Rectal smooth muscle tissue (tissue), 1 donor: ENCODE results near the gene SERGEF.

ENCODE experiments used
- H3K27ac ChIP-seq: one replicate; pipeline ENCODE4 v1.7.0; 2013; ENCODE audit warnings: low read depth, low read length, inconsistent platforms
- H3K27me3 ChIP-seq: one replicate; pipeline ENCODE4 v1.7.0; 2013; ENCODE audit warnings: low read length; ENCODE audit not compliant: control insufficient read depth, insufficient read depth
- H3K36me3 ChIP-seq: one replicate; pipeline ENCODE4 v1.7.0; 2013; ENCODE audit warnings: low read length; ENCODE audit not compliant: control insufficient read depth, insufficient read depth
- H3K4me1 ChIP-seq: one replicate; pipeline ENCODE4 v1.7.0; 2013; ENCODE audit warnings: low read length; ENCODE audit not compliant: control insufficient read depth, insufficient read depth
- H3K4me3 ChIP-seq: one replicate; pipeline ENCODE4 v1.7.0; 2013; ENCODE audit warnings: low read length
- H3K9ac ChIP-seq: one replicate; pipeline ENCODE4 v1.7.0; 2013; ENCODE audit warnings: low read length

Gene SERGEF

DNA sequence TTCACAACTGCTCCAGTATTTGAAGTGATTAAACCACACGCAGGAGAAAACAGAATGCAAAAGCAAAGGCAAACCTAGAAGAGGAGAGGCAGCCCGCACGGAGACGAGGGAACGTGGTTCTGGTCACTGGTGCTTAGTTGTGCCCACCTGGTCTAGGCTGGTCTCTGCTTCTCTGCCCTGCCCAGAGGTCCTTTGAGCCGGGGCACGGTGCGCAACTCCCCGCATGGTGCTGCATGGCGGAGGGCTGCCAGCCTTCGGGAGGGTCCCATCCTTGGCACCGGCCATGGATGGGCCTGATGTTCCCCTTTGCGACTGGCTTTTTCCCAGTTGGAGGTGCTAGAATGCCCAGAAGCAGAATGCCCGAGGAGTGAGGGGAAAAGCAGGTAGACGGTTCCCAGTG, 232.2 kb downstream of the SERGEF start:
- H3K4me1 ChIP-seq: no peaks in the 10 kb centered on the region
- H3K4me3 ChIP-seq: no peak overlapping the region
- no peak overlapping the region for H3K27ac ChIP-seq
- no peaks in the 10 kb centered on the region for H3K27me3 ChIP-seq
- H3K36me3 ChIP-seq: no peaks in the 10 kb centered on the region
- no peak overlapping the region for H3K9ac ChIP-seq

DNA sequence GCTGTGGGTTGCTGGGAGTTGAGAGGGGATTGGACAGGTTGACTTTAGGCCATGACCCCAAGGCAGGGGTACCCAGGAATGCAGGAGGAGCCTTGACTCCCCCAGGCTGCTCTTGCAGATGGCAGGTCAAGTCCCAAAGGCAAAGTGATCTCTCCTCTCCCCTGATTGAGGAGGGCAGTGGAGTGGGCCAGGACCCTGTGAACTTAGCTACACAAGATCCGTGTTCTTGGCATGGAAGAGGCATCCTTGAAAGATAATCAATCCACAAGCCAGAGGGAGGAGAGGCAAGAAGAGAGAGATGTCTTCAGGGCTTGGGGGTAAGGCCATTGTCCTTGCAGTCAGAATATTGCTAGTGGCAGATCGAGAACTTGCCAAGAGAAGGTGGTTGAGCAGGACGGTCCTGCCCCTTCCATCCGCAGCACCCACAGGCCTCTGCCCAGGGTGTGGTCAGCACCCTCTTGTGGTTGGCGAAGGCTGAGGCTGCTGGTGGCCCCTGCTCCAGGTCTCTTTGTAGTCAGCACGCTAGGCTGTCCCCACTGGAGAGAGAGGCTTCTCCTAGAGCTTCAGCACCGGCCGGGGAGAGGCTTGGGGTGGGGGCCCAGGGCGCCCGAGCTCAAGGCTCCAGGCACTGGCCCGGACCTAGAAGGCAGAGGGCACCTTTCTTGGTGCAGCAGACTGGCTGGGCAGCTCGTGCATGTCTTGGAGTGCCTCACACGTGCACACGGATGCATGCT, 232.8 kb downstream of the SERGEF start:
- no peaks in the 10 kb centered on the region for H3K27me3 ChIP-seq
- H3K27ac ChIP-seq: no peak overlapping the region
- H3K36me3 ChIP-seq: no peaks in the 10 kb centered on the region
- H3K4me1 ChIP-seq: no peaks in the 10 kb centered on the region
- no peak overlapping the region for H3K4me3 ChIP-seq
- no peak overlapping the region for H3K9ac ChIP-seq

GRCh38 chr11:17778956-17779860, 233.6 kb downstream of the SERGEF start:
- Histone ChIP-seq H3K9ac (no peak overlapping the region), H3K4me1 (no peaks in the 10 kb centered on the region), H3K4me3 (no peak overlapping the region), H3K27ac (no peak overlapping the region), H3K27me3 (no peaks in the 10 kb centered on the region), H3K36me3 (no peaks in the 10 kb centered on the region)

- H3K9ac ChIP-seq: no peak overlapping the region
- H3K4me1 ChIP-seq: no peaks in the 10 kb centered on the region
- no peaks in the 10 kb centered on the region for H3K27me3 ChIP-seq
- H3K27ac ChIP-seq: no peak overlapping the region
- H3K36me3 ChIP-seq: no peaks in the 10 kb centered on the region
- H3K4me3 ChIP-seq: no peak overlapping the region
Measured at GRCh38 chr11:17778352-17778751, 234.5 kb downstream of the SERGEF start.

DNA sequence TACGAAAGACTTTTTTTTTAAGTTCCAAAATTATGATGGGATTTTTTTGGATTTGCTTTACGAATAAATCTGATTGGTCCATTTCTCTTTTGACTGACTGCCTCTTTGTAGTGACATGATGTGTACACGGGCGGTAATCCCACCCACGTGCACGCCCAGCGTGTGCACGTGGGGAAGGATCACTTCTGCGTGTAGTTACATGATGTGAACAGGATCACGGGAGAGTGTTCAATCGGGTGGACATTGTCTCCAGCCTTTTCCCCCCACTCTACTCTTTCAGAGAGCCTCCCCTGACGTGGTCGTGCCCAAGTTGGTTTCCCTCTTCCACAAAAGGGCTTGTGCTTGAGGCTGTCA, 235.1 kb downstream of the SERGEF start:
- Histone ChIP-seq H3K4me1 (no peaks in the 10 kb centered on the region), H3K4me3 (no peak overlapping the region), H3K9ac (no peak overlapping the region), H3K27me3 (no peaks in the 10 kb centered on the region), H3K27ac (no peak overlapping the region), H3K36me3 (no peaks in the 10 kb centered on the region)

DNA sequence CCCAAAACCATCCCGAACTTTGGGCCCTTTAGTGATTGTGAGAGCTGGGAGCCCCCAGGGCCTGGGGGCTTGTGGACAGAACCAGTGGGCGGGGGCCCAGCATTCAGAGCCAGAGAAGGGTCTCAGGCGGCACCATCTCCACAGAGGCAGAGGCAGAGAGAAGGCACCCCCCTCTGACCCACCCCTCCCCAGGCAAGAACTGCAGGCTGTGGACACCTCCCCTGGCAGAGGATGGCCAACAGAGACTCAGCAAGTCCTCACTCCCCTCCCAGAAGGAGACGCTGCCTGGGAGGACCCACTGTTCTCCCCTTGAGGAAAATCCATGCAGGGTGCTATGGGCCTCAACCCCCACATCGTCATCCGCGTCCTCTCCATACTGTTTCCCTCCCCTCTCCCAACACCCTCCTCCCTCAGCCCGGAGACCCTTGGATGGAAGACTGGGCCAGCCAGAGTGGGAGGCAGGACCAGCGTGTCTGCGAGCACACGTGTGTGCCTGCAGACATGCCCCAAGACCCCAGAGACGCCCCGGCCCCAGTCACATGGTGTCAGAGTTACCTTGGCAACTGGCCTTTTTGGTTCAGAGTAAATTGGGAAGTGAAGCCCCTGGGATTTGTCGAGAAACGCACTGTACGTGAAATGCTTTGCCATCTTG, 235.6 kb downstream of the SERGEF start:
- Histone ChIP-seq H3K4me1 (no peaks in the 10 kb centered on the region), H3K4me3 (no peak overlapping the region), H3K9ac (no peak overlapping the region), H3K27me3 (no peaks in the 10 kb centered on the region), H3K27ac (no peak overlapping the region), H3K36me3 (no peaks in the 10 kb centered on the region)

DNA sequence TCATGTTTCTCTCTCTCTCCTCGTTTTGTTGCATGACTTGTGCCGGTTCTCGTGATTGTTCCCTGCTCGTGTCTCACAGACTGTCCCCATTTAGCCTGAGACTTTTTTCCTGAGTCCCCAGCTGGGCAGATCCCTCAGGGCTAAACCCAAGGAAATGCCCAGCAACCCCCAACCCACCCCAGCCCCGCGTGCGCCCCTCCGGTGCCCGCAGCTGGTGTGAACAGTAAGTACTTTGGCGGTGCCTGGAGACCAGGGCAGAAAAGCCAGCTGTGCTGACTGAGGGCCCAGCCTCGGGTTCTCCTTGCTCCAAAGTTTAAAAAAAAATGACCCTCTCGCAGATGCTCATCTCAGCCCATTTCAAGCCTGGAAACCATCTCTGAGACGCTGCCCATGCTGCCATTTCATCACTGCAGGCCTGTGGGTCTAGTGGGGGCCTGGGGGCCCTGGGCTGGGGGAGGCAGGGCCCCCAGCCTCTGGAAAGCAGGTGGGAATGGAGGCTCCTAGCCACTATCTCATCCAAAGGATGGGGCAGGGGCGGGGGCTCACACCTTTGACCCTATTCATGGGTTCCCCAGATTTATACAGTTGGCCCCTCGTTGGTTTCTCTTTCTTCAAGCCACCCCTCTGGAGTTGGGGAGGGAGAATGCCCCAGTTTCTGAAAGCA, 236.5 kb downstream of the SERGEF start:
- Histone ChIP-seq H3K27me3 (no peaks in the 10 kb centered on the region), H3K4me3 (no peak overlapping the region), H3K9ac (no peak overlapping the region), H3K36me3 (no peaks in the 10 kb centered on the region), H3K27ac (no peak overlapping the region), H3K4me1 (no peaks in the 10 kb centered on the region)

DNA sequence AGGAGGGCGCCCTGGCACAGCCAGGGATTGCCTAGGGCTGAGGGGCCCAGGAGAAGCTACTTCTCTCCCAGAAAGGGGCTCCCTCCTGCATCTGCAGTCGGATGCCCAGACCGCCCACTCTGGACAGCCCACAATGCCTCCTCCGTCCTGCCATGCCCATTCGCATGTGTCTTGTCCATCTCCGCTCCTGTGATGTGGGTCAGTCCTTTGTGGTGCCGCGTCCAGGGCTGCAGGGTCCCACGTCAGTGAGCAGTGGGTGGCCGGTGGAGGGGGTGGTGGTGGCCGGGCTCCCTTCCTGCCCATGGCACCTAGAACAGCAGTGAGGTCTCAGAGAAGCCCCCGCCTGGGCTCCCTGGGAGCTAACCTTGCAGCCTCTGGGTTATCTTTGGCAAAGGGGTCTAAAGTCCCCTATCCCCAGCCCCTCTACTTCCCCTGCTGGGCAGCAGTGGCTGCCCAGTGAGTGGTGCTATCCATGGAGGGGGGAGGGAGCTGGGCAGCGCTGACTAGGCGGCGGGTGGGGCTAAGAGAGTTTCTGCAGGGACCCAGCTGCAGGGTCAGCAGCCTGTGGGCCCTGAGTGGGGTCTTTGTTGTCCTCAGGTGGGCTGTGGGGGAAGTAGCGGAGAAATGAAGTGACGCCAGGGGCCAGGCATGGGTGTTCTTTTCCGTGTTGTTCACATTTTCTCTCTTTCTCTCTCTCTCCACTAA, 237.2 kb downstream of the SERGEF start:
- H3K36me3 ChIP-seq: no peaks in the 10 kb centered on the region
- H3K4me3 ChIP-seq: no peak overlapping the region
- H3K27me3 ChIP-seq: no peaks in the 10 kb centered on the region
- H3K9ac ChIP-seq: no peak overlapping the region
- no peaks in the 10 kb centered on the region for H3K4me1 ChIP-seq
- no peak overlapping the region for H3K27ac ChIP-seq

GRCh38 chr11:17775035-17775348, 237.9 kb downstream of the SERGEF start:
- no peaks in the 10 kb centered on the region for H3K4me1 ChIP-seq

DNA sequence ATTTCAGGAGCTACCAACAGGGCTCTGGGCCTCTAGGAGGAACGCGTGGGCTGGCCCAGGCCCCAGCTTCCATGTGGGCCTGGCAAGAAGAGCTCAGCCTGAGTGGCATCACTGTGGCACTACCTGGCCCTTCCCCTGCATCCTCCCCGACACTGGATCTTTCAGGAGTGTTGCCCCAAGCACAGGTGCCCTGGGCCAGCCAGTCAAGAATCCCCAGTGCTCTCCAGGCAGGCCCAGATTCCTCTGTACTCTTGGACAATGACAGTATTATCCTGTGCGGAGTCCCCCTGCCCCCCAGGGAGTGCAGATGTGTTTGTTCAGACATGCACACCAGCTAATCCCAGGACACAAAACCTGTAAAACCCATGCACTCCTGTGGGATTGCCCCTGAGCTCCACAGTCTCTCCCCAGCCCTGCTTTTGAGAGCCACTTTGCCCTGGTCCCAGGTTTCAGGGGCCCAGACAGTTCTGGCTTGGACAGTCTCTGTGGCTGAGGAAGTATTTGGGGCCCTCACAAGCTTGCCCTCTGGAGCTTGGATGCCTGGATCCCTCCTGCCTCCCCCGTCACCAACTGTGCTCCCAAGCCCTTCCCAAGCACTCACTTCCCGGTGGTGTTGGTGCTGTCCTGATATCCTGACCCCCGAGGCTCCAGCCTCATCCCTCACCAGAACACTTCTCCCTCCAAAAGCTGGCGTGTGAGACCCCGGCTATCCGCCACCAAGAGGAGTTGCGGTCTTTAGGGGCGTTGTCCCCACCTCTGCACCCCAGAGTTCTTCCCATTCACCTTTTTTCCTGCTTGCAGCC, 238.4 kb downstream of the SERGEF start:
- Histone ChIP-seq H3K9ac (no peak overlapping the region), H3K4me1 (no peaks in the 10 kb centered on the region), H3K27me3 (no peaks in the 10 kb centered on the region), H3K4me3 (no peak overlapping the region), H3K36me3 (no peaks in the 10 kb centered on the region), H3K27ac (no peak overlapping the region)

More at GRCh38 chr11:17775035-17775348, 237.9 kb downstream of the SERGEF start:
- H3K36me3 ChIP-seq: no peaks in the 10 kb centered on the region
- H3K9ac ChIP-seq: no peak overlapping the region
- H3K27ac ChIP-seq: no peak overlapping the region
- H3K4me3 ChIP-seq: no peak overlapping the region
- H3K27me3 ChIP-seq: no peaks in the 10 kb centered on the region

DNA sequence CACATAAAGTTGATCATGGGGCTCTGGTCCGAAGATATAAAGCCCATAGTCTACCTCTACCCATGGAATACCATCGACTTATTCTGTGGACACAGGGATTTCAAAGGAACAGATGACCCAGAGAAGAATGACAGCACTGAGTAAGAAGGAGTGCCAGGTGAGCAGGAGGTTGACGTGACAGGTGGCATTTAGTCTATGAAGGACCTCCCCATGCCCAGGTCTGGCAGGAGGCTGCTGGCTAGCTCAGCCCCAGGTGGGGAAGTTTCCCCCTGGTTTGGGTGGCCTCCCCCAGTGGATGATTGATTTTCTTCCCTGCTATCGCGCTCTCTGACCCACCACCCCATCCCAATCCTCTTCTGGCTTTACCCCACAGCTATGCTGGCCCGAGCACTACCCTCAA, 239.2 kb downstream of the SERGEF start:
- no peak overlapping the region for H3K4me3 ChIP-seq
- H3K4me1 ChIP-seq: no peaks in the 10 kb centered on the region
- no peaks in the 10 kb centered on the region for H3K27me3 ChIP-seq
- no peaks in the 10 kb centered on the region for H3K36me3 ChIP-seq
- H3K27ac ChIP-seq: no peak overlapping the region
- H3K9ac ChIP-seq: no peak overlapping the region
